Heart right ventricle (tissue), 16 donors: ENCODE data around the gene CAMK2A. TPM values are rescaled to one million over a fixed set of nuclear protein-coding genes. Genes with fewer than 3 reads are reported as not detected.
A peak's percentile ranks its signal among the peaks of the same experiment; 100 is the strongest.

Source experiments
- ATAC-seq, 8 donors: fragments of 200-7000 bp; cut with Tn5 transposase; one replicate each; pipeline ENCODE4 v1.9.1; 2020; ENCODE audit warnings: mild to moderate bottlenecking in 8 of 8, moderate library complexity in 8 of 8, moderate number of reproducible peaks in 1 of 8
- DNase-seq, 2 donors: peaks; one replicate each; pipeline ENCODE4 v3.0.0-alpha.2; 2020
- H3K27ac ChIP-seq, 10 donors: fragments of 200-600 bp; sonication (generic) in 2 of 10; one replicate each; pipeline versions ENCODE4 v1.5.0 to v1.8.0; 2020 to 2022; ENCODE audit warnings: mild to moderate bottlenecking in 3 of 10
- H3K27me3 ChIP-seq, 7 donors: fragments of 200-600 bp; one replicate each; pipeline ENCODE4 v1.8.0; 2021 to 2022; ENCODE audit warnings: mild to moderate bottlenecking in 2 of 7
- H3K36me3 ChIP-seq, 9 donors: fragments of 200-600 bp; sonication (generic) in 1 of 9; one replicate each; pipeline versions ENCODE4 v1.5.0 to v1.8.0; 2020 to 2022; ENCODE audit warnings: mild to moderate bottlenecking in 2 of 9
- H3K4me1 ChIP-seq, 9 donors: fragments of 200-600 bp; sonication (generic) in 1 of 9; one replicate each; pipeline versions ENCODE4 v1.5.0 to v1.8.0; 2020 to 2022; ENCODE audit warnings: mild to moderate bottlenecking in 4 of 9
- H3K4me3 ChIP-seq, 10 donors: fragments of 200-600 bp; sonication (generic) in 2 of 10; one replicate each; pipeline versions ENCODE4 v1.5.0 to v1.8.0; 2020 to 2022; ENCODE audit warnings: mild to moderate bottlenecking in 7 of 10, moderate library complexity in 2 of 10
- H3K9me3 ChIP-seq, 11 donors: fragments of 200-600 bp in 10 of 11; sonication (generic) in 2 of 11; one replicate each; pipeline versions ENCODE4 v1.5.0 to v1.8.0; 2013 to 2022; ENCODE audit warnings: mild to moderate bottlenecking in 2 of 11, control low read depth in 1 of 11, moderate library complexity in 1 of 11
- WGBS, 2 donors: extraction: QIAGEN DNeasy Blood & Tissue Kit; methylation state at CpG; one replicate each; pipeline ENCODE4 v1.1.7; 2013; ENCODE audit warnings: inconsistent platforms in 1 of 2; 5-methylcytosine and 5-hydroxymethylcytosine counted together
- intact Hi-C, 10 donors: fragments of 100-400 bp; cut with DNase I; formaldehyde crosslinking; loops; one replicate each; pipeline versions ENCODE4 v1.11.1 to v1.14.2; 2022
- polyA plus RNA-seq, 2 donors: library from polyadenylated mRNA; stranded (reverse); fragments of 200-250 nt; gene quantifications; one replicate each; pipeline ENCODE4 v1.2.3, GENCODE V29; 2013
- total RNA-seq, 10 donors: library from RNA; stranded (reverse); fragmentation: NEBNext Ultra II Directional in 3 of 10; extraction: Animal tissue kit (Norgen Biotek cat#: 25700) in 3 of 10; gene quantifications; one replicate each; pipeline versions ENCODE4 v1.2.1 to v1.2.4, GENCODE V29; 2021 to 2023
- TF ChIP-seq, protein P1 (sequence below), 9 donors: fragments of 200-600 bp; sonication (generic) in 2 of 9; IDR thresholded peaks; one replicate each; pipeline versions ENCODE4 v1.5.0 to v1.8.0; 2021 to 2022; ENCODE audit warnings: antibody characterized with exemption in 9 of 9, mild to moderate bottlenecking in 5 of 9, moderate library complexity in 1 of 9
- donor health status: Arrhythmogenic right ventricular cardiomyopathy.
- donor health status: ischemic (EF 13 %, LVEDD 7.1; RV severe dilation, severe dysfunction).
- donor health status: healthy with polysubstance abuse.
- donor health status: DM: no; HTN: yes; CAD: no.
- donor health status: DM: no; HTN: no; CAD: no.
- donor health status: ischemic (EF 25% LVEDD 6.9; RV normal size, moderate dysfunction).
- donor health status: ischemic (EF 25% LVEDD 5.7; RV mildly dilated, moderate dysfunction).
- donor health status: healthy.
- donor health status: DM: yes; HTN: yes; CAD: no.
- donor health status: Ischemic cardiomyopathy.
- donor health status: ischemic (EF 35%, LVEDD 5.7; RV mildly dilated, moderate dysfunction).
- donor health status: nonischemic (EF 11% LVEDD 7.7; RV severe dilation, severe dysfunction).
- donor health status: DM: yes; HTN: yes; CAD: no.
- donor health status: PGD.
- donor health status: ischemic (EF 29% LVEDD 5.4; RV normal size, mild dysfunction).
- donor health status: nonischemic (EF 23%, LVEDD 6.1; RV moderate dilation, normal function).

CAMK2A gene
- total and polyA plus RNA-seq, 12 donors, result 1.2 to 25.7 (median 17.9) TPM

DNA sequence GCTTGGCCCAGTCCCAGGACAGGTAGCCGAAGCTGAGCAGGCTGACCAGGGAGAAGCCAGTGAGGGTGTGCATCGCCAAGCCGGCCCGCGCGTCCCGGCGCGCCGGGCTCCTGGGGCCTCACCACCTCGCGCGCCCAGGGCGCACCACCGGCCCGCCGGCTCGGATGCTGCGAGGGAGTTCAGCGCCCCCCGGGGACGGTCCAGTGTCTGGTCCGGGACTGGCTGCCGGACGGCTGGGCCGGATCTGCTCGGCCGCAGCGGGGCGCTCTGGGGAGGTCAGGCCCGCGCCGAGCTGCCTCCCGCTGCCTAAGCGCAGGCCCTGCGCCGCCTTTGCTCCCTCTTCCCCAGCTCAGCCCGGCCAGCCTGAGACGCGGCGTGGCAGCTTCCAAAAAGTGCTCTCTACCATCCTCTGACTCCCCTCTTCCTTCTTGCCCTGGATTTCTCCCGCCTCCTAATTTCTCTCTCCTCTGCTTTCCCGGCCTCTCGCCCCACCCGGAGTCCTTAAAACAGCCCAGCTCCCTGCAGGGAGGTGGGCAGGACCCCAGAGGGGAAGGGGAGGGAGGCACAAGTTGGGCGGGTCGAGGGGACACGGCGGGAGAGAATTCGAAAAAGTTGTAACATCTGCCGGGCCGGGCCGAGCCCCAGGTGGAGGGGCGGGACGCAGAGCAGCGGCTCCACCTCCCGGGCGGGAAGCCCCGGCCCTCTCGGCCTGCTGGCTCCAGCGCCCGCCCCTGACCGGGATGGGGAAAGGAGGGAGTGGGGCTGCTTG is 12.9 kb upstream of the CAMK2A start, which contains the start of gene ARSI:
Gene ARSI, minus strand, starts transcription at position 605 of the 769 bp plus-strand sequence. Its CDS starts 532 bp downstream, at position 73.
- TF ChIP-seq, protein P1, sequence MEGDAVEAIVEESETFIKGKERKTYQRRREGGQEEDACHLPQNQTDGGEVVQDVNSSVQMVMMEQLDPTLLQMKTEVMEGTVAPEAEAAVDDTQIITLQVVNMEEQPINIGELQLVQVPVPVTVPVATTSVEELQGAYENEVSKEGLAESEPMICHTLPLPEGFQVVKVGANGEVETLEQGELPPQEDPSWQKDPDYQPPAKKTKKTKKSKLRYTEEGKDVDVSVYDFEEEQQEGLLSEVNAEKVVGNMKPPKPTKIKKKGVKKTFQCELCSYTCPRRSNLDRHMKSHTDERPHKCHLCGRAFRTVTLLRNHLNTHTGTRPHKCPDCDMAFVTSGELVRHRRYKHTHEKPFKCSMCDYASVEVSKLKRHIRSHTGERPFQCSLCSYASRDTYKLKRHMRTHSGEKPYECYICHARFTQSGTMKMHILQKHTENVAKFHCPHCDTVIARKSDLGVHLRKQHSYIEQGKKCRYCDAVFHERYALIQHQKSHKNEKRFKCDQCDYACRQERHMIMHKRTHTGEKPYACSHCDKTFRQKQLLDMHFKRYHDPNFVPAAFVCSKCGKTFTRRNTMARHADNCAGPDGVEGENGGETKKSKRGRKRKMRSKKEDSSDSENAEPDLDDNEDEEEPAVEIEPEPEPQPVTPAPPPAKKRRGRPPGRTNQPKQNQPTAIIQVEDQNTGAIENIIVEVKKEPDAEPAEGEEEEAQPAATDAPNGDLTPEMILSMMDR (IDR thresholded peaks at IDR 0.05), result peak in 3 of 9 donors; percentile 24 to 32 (median 25)
- intact Hi-C loops, result no loop called here

DNA sequence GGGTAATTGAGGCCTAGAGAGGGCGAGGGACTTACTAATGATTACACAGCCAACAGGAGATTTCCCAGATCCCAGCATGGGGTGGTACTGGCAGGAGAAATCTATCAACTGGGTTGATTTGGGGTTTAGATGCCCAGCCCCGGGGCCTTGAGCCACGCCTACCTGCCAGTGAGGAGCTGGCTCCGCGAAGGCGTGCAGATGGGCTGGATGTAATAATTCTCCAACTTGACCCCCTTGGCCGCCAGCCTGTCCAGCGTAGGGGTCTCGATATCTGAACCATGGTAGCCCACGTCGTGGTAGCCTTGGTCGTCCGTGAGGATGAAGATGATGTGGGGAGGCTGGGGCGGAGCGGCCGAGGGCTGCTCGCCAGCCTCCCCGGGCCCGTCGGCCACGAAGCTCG is 12.3 kb upstream of the CAMK2A start:
- intact Hi-C loops, result no loop called here
- peak overlapping the region in 1 of 10 donors; percentile 69 for H3K27ac ChIP-seq
- H3K27me3 ChIP-seq, result peaks cover 0 to 38% (median 26%) of the 10 kb centered on the region in 7 donors

More for the DNA sequence above, 12.9 kb upstream of the CAMK2A start, which contains the start of gene ARSI:
- Histone ChIP-seq H3K4me1 (peaks cover 0 to 35% (median 12%) of the 10 kb centered on the region in 9 donors), H3K27ac (peak within 1 kb of the TSS in 8 of 10 donors; percentile 3 to 69 (median 59)), H3K9me3 (no peaks in the 10 kb centered on the region), H3K27me3 (peaks cover 0 to 38% (median 26%) of the 10 kb centered on the region in 7 donors), H3K36me3 (no peaks in the 10 kb centered on the region), H3K4me3 (peak within 1 kb of the TSS; percentile 10 to 50 (median 39))
- WGBS, 2 donors, result 2 to 3% methylated on average over 53 to 63 of the region's 63 CpGs
- DNase-seq (peak; percentile 24 to 39), ATAC-seq (peak; percentile 42 to 84 (median 71))

DNA sequence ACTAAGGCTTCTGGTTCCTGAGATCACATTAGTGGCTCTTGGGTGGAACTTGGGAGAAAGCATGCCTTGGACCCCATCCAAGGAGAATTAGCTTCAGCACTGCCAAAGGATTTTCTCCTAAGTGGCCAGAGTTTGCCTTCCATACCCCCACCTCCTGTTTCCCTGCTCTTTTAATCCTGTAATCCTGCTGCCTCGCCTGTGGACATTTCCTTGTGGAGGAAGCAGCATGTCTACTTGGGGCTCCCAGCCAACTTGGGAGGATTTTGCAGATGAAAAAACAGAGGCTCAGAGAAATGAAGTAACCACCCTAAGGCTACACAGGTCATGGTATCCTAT is 11.6 kb upstream of the CAMK2A start:
- peak overlapping the region in 1 of 10 donors; percentile 36 for H3K27ac ChIP-seq
- peaks cover 0 to 35% (median 12%) of the 10 kb centered on the region in 9 donors for H3K4me1 ChIP-seq
- H3K27me3 ChIP-seq, result peaks cover 0 to 38% (median 26%) of the 10 kb centered on the region in 7 donors
- TF ChIP-seq, protein P1 (IDR thresholded peaks at IDR 0.05), result no peak
- DNase-seq, result no peak
- H3K36me3 ChIP-seq, result no peaks in the 10 kb centered on the region
- H3K4me3 ChIP-seq, result peak overlapping the region in 2 of 10 donors; percentile 43
- H3K9me3 ChIP-seq, result no peaks in the 10 kb centered on the region
- intact Hi-C loops, result no loop called here
- ATAC-seq, result no peak
- WGBS, 2 donors, result 51 to 56% methylated on average over 1 of the region's 1 CpG

More for the DNA sequence above, 12.3 kb upstream of the CAMK2A start:
- peaks cover 0 to 35% (median 12%) of the 10 kb centered on the region in 9 donors for H3K4me1 ChIP-seq
- TF ChIP-seq, protein P1 (IDR thresholded peaks at IDR 0.05), result no peak
- H3K4me3 ChIP-seq, result peak overlapping the region; percentile 10 to 50 (median 39)
- H3K9me3 ChIP-seq, result no peaks in the 10 kb centered on the region
- ATAC-seq (no peak), DNase-seq (no peak)
- 32 to 33% methylated on average over 22 of the region's 22 CpGs for WGBS, 2 donors
- H3K36me3 ChIP-seq, result no peaks in the 10 kb centered on the region

DNA sequence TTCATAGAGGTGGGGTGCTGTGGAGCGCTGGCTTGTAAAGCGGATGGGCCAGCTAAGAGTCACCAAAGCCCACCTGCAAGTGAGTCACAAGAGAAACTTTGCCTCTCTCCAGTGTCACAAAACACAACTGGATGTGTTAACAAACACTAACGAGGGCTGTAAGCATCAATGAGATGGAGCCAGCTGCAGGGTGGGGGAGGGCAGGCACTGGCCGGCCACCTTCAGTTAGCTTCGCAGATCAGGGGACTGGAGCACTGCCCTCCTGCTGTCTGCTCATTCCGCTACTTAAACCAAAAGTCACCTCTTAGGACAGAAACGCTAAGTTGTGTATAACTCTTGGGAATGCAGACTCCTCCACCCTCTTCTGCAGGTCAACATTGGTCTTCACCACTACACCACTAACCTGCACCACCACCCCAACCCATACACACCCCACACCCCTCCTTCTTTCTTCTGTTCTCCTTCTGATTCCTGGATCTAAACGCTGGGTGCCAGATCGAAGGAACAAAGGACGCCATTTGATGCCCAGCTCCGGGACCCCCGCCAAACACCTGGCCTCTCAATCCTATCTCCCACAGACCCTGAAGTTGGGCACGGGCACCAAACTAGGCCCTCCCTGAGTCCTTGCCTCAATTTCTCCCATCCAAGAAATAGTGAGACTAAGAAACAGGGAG is 11.1 kb upstream of the CAMK2A start:
- Histone ChIP-seq H3K4me3 (peak overlapping the region in 1 of 10 donors; percentile 43), H3K36me3 (no peaks in the 10 kb centered on the region), H3K4me1 (peaks cover 0 to 35% (median 12%) of the 10 kb centered on the region in 9 donors), H3K9me3 (no peaks in the 10 kb centered on the region), H3K27ac (peak overlapping the region in 1 of 10 donors; percentile 36), H3K27me3 (peaks cover 0 to 38% (median 26%) of the 10 kb centered on the region in 7 donors)
- intact Hi-C loops, result no loop called here
- ATAC-seq, result no peak
- DNase-seq, result no peak
- 76 to 81% methylated on average over 13 of the region's 13 CpGs for WGBS, 2 donors
- TF ChIP-seq, protein P1 (IDR thresholded peaks at IDR 0.05), result no peak
